H1 (cell line): ENCODE measurements around the gene SP7. TPM values are rescaled to one million over a fixed set of nuclear protein-coding genes. Genes with fewer than 3 reads are reported as not detected.

ENCODE experiments used
- CTCF ChIA-PET: fragments of 300-600 bp; sonication (Branson Sonifier 250); formaldehyde crosslinking; loops from one replicate; lab custom pipeline; 2021; ENCODE audit not compliant: partially characterized antibody; lab: Charles Lee
- POLR2A ChIA-PET: fragments of 300-600 bp; sonication (Branson Sonifier 250); formaldehyde crosslinking; loops from one replicate; lab custom pipeline; 2021; ENCODE audit warnings: inconsistent platforms; ENCODE audit not compliant: partially characterized antibody; lab: Charles Lee
- DNase-seq, 2 experiments: peaks; one replicate each; pipeline versions ENCODE4 v3.0.0 to v3.0.0-alpha.2; 2010 to 2022; ENCODE audit warnings: low spot score in 2 of 2, low read depth in 1 of 2, mixed read lengths in 1 of 2
- FAIRE-seq: peaks from 2 replicates; lab custom pipeline; 2011; peaks lifted over from hg19 to GRCh38; lab: Jason Lieb, UNC
- H2AFZ ChIP-seq: 2 replicates; pipeline ENCODE4 v1.8.1; 2012; ENCODE audit warnings: low read length, inconsistent platforms
- H2AK5ac ChIP-seq: 2 replicates; pipeline ENCODE4 v1.6.1; 2013; ENCODE audit warnings: low read depth, low read length
- H2BK120ac ChIP-seq: replicated peaks from 2 replicates; pipeline ENCODE3; 2013; ENCODE audit warnings: low read depth, low read length, inconsistent platforms
- H2BK12ac ChIP-seq: 2 replicates; pipeline ENCODE4 v1.6.1; 2013; ENCODE audit warnings: low read depth, low read length
- H2BK15ac ChIP-seq: 2 replicates; pipeline ENCODE4 v1.6.1; 2013; ENCODE audit warnings: low read length
- H2BK20ac ChIP-seq: 2 replicates; pipeline ENCODE4 v1.6.1; 2013; ENCODE audit warnings: low read length
- H2BK5ac ChIP-seq: 2 replicates; pipeline ENCODE4 v1.6.1; 2013; ENCODE audit warnings: low read depth, low read length
- H3K14ac ChIP-seq: 2 replicates; pipeline ENCODE4 v1.6.1; 2013; ENCODE audit warnings: inconsistent platforms; ENCODE audit not compliant: insufficient read length
- H3K18ac ChIP-seq: 2 replicates; pipeline ENCODE4 v1.6.1; 2013; ENCODE audit warnings: low read length; ENCODE audit errors: extremely low read depth
- H3K23ac ChIP-seq: 2 replicates; pipeline ENCODE4 v1.6.1; 2013; ENCODE audit warnings: inconsistent platforms; ENCODE audit not compliant: insufficient read length
- H3K23me2 ChIP-seq: 2 replicates; pipeline ENCODE4 v1.6.1; 2013; ENCODE audit warnings: low read depth, low read length
- H3K27ac ChIP-seq: 2 replicates; pipeline ENCODE4 v1.6.1; 2011; ENCODE audit warnings: low read depth, low read length, inconsistent platforms
- H3K27me3 ChIP-seq, 4 experiments: replicated peaks in 1 of 4; 1 replicate in 1 of 4; 2 replicates in 3 of 4; pipeline versions ENCODE4 v1.6.1 to v1.8.1; 2011 to 2013; ENCODE audit warnings: low read length in 3 of 4, mild to moderate bottlenecking in 3 of 4, inconsistent platforms in 2 of 4, mixed read lengths in 2 of 4, moderate library complexity in 1 of 4; ENCODE audit not compliant: control insufficient read depth in 3 of 4, insufficient read depth in 3 of 4; ENCODE audit errors: extremely low read depth in 1 of 4
- H3K36me3 ChIP-seq, 4 experiments: 2 replicates each; pipeline versions ENCODE4 v1.6.1 to v1.8.1; 2011 to 2013; ENCODE audit warnings: mild to moderate bottlenecking in 4 of 4, low read length in 3 of 4, moderate library complexity in 2 of 4, control low read depth in 1 of 4, inconsistent platforms in 1 of 4; ENCODE audit not compliant: insufficient read depth in 4 of 4, control insufficient read depth in 2 of 4
- H3K4ac ChIP-seq: replicated peaks from 2 replicates; pipeline ENCODE3; 2013; ENCODE audit warnings: low read length, low read depth, mixed read lengths, inconsistent platforms; ENCODE audit not compliant: insufficient read length
- H3K4me1 ChIP-seq, 4 experiments: replicated peaks in 1 of 4; 1 replicate in 1 of 4; 2 replicates in 3 of 4; pipeline versions ENCODE4 v1.6.1 to v1.8.1; 2011 to 2013; ENCODE audit warnings: low read length in 3 of 4, inconsistent platforms in 2 of 4, mixed read lengths in 1 of 4; ENCODE audit not compliant: insufficient read depth in 4 of 4, control insufficient read depth in 3 of 4
- H3K4me2 ChIP-seq, 2 experiments: 2 replicates each; pipeline versions ENCODE4 v1.6.1 to v1.8.1; 2011 to 2013; ENCODE audit warnings: low read depth in 2 of 2, low read length in 2 of 2, control low read depth in 1 of 2, inconsistent platforms in 1 of 2, mild to moderate bottlenecking in 1 of 2; ENCODE audit not compliant: insufficient read depth in 1 of 2
- H3K4me3 ChIP-seq, 4 experiments: fragments of 200-600, 300-600 bp in 1 of 4; sonication (generic), shearing (Covaris generic), sonication (Bioruptor Twin) in 1 of 4; 2 replicates each; pipeline versions ENCODE4 v1.5.1 to v1.8.1; 2011 to 2016; ENCODE audit warnings: low read length in 4 of 4, low read depth in 3 of 4, control low read depth in 2 of 4, inconsistent platforms in 2 of 4, mild to moderate bottlenecking in 2 of 4, mixed read lengths in 1 of 4, moderate library complexity in 1 of 4; ENCODE audit not compliant: insufficient read depth in 2 of 4; ENCODE audit errors: extremely low read depth in 1 of 4
- H3K56ac ChIP-seq: replicated peaks from 2 replicates; pipeline ENCODE3; 2013; ENCODE audit warnings: low read depth, mild to moderate bottlenecking, mixed read lengths, low read length, inconsistent platforms; ENCODE audit not compliant: insufficient read length
- H3K79me1 ChIP-seq: 2 replicates; pipeline ENCODE4 v1.6.1; 2013; ENCODE audit warnings: low read depth, low read length, control low read depth
- H3K79me2 ChIP-seq, 2 experiments: 2 replicates each; pipeline versions ENCODE4 v1.6.1 to v1.8.1; 2012 to 2013; ENCODE audit warnings: low read length in 2 of 2, mild to moderate bottlenecking in 2 of 2, inconsistent platforms in 1 of 2; ENCODE audit not compliant: insufficient read depth in 2 of 2, control insufficient read depth in 1 of 2
- H3K9ac ChIP-seq, 4 experiments: replicated peaks in 1 of 4; 1 replicate in 1 of 4; 2 replicates in 3 of 4; pipeline versions ENCODE4 v1.6.1 to v1.8.1; 2011 to 2013; ENCODE audit warnings: low read depth in 3 of 4, low read length in 3 of 4, control low read depth in 2 of 4, mild to moderate bottlenecking in 2 of 4, moderate library complexity in 2 of 4, inconsistent platforms in 1 of 4; ENCODE audit errors: extremely low read depth in 1 of 4
- H3K9me3 ChIP-seq, 2 experiments: 2 replicates each; pipeline versions ENCODE4 v1.6.1 to v1.8.1; 2012 to 2013; ENCODE audit warnings: mild to moderate bottlenecking in 2 of 2, moderate library complexity in 2 of 2, control low read depth in 1 of 2, inconsistent platforms in 1 of 2, low read depth in 1 of 2, low read length in 1 of 2, mixed read lengths in 1 of 2; ENCODE audit not compliant: insufficient read depth in 2 of 2
- H4K20me1 ChIP-seq, 2 experiments: replicated peaks in 1 of 2; 2 replicates each; pipeline versions ENCODE3 to v1.8.1; 2011 to 2013; ENCODE audit warnings: inconsistent platforms in 2 of 2, low read length in 2 of 2, mild to moderate bottlenecking in 1 of 2; ENCODE audit not compliant: insufficient read depth in 2 of 2, control insufficient read depth in 1 of 2
- H4K5ac ChIP-seq: 2 replicates; pipeline ENCODE4 v1.6.1; 2013; ENCODE audit warnings: low read length, low read depth, mixed read lengths, inconsistent platforms; ENCODE audit not compliant: insufficient read length
- H4K8ac ChIP-seq: 2 replicates; pipeline ENCODE4 v1.8.0; 2013; ENCODE audit warnings: mild to moderate bottlenecking, moderate library complexity, low read length, inconsistent platforms; ENCODE audit not compliant: insufficient read depth; ENCODE audit errors: extremely low read depth
- H4K91ac ChIP-seq: replicated peaks from 2 replicates; pipeline ENCODE3; 2013; ENCODE audit warnings: low read length, mixed read lengths, inconsistent platforms; ENCODE audit not compliant: insufficient read length
- EP300 ChIP-seq, 2 experiments: IDR thresholded peaks; 1 replicate in 1 of 2; 2 replicates in 1 of 2; pipeline ENCODE4 v1.6.1; 2011 to 2012; ENCODE audit warnings: low read depth in 2 of 2, low read length in 2 of 2, mild to moderate bottlenecking in 2 of 2, borderline replicate concordance in 1 of 2, inconsistent platforms in 1 of 2, moderate library complexity in 1 of 2
- JUND ChIP-seq: IDR thresholded peaks from 2 replicates; pipeline ENCODE4 v1.6.1; 2011; ENCODE audit warnings: mild to moderate bottlenecking, improper control_type of control experiment, low read length
- MAFK ChIP-seq: IDR thresholded peaks from 2 replicates; pipeline ENCODE4 v1.6.1; 2012; ENCODE audit warnings: low read depth, mild to moderate bottlenecking, improper control_type of control experiment, low read length
- NANOG ChIP-seq: IDR thresholded peaks from 2 replicates; pipeline ENCODE4 v1.6.1; 2011; ENCODE audit warnings: low read length, low read depth, mild to moderate bottlenecking, inconsistent platforms; ENCODE audit not compliant: insufficient read depth, poor library complexity, severe bottlenecking
- TAF7 ChIP-seq: optimal IDR thresholded peaks from 2 replicates; pipeline ENCODE3; 2011; ENCODE audit warnings: low read depth, mild to moderate bottlenecking, inconsistent platforms, low read length, moderate library complexity, borderline replicate concordance
- YY1 ChIP-seq: IDR thresholded peaks from 2 replicates; pipeline ENCODE4 v1.6.1; 2011; ENCODE audit warnings: low read depth, mild to moderate bottlenecking, low read length
- WGBS, 2 experiments: shearing (Covaris generic) in 1 of 2; methylation state at CpG; one replicate each; pipeline versions ENCODE4 v1.1.6 to v1.1.7; 2013 to 2015; ENCODE audit warnings: low lambda C conversion rate in 2 of 2, mixed read lengths in 2 of 2, inconsistent platforms in 1 of 2, low coverage in 1 of 2, missing lambda C conversion rate in 1 of 2; ENCODE audit not compliant: insufficient replicate concordance in 2 of 2, insufficient coverage in 1 of 2, insufficient read length in 1 of 2; ENCODE audit errors: extremely low coverage in 1 of 2, missing lambda C conversion rate in 1 of 2; 5-methylcytosine and 5-hydroxymethylcytosine counted together
- polyA plus RNA-seq, 7 experiments: library from polyadenylated mRNA; depleted of rRNA in 3 of 7; stranded (reverse) in 5 of 7; unstranded in 2 of 7; fragments of >200 nt in 5 of 7; fragments of 200-250 nt in 2 of 7; gene quantifications; 1 replicate in 5 of 7; 2 replicates in 1 of 7; 4 replicates in 1 of 7; pipeline versions ENCODE4 v1.2.1 to v1.2.3, GENCODE V29; 2011 to 2013; ENCODE audit warnings: missing spikeins in 2 of 7, mixed read lengths in 2 of 7
- total RNA-seq: library from RNA; stranded (reverse); fragmentation: NEBNext Ultra II Directional; extraction: Animal tissue kit (Norgen Biotek cat#: 25700); gene quantifications from 2 replicates; pipeline ENCODE4 v1.2.1, GENCODE V29; 2021
- TF ChIP-seq, protein P1 (sequence below), 3 experiments: IDR thresholded peaks; 1 replicate in 2 of 3; 2 replicates in 1 of 3; pipeline versions ENCODE4 v1.5.1 to v1.6.1; 2011; ENCODE audit warnings: low read length in 3 of 3, mild to moderate bottlenecking in 3 of 3, inconsistent platforms in 2 of 3, low read depth in 1 of 3, moderate library complexity in 1 of 3; ENCODE audit not compliant: insufficient read depth in 1 of 3; ENCODE audit errors: control extremely low read depth in 1 of 3
- TF ChIP-seq, protein P2 (sequence below): IDR thresholded peaks from 2 replicates; pipeline ENCODE4 v1.6.1; 2012; ENCODE audit warnings: inconsistent platforms
- TF ChIP-seq, protein P3 (sequence below): IDR thresholded peaks from 2 replicates; pipeline ENCODE4 v1.6.1; 2011; ENCODE audit warnings: low read depth, mild to moderate bottlenecking, low read length; ENCODE audit not compliant: insufficient read depth

Gene SP7
- total and polyA plus RNA-seq, 2 of the 8 experiments (the other 6 are each of a cell fraction or from before 2014, with no cell fraction given) = 0.12 to 0.13 TPM

DNA sequence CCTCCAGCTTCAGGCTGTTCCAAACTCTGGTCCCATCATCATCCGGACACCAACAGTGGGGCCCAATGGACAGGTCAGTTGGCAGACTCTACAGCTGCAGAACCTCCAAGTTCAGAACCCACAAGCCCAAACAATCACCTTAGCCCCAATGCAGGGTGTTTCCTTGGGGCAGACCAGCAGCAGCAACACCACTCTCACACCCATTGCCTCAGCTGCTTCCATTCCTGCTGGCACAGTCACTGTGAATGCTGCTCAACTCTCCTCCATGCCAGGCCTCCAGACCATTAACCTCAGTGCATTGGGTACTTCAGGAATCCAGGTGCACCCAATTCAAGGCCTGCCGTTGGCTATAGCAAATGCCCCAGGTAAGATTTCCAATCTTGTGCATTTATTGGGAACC is 47.1 kb upstream of the SP7 start:
- H2AK5ac ChIP-seq = no peak overlapping the region; the same call in 1 of the 2 replicates
- no peak overlapping the region for H3K18ac ChIP-seq
- H3K4me3 ChIP-seq = peak overlapping the region in 2 of 4 experiments; percentile 14 to 44; a peak in 2 of 8 replicates
- no peak overlapping the region for H3K14ac ChIP-seq
- 93% methylated on average over 2 of the region's 2 CpGs; no CpG with 5 or more reads in 1 of the 2 experiments for WGBS, 2 experiments
- H3K23me2 ChIP-seq = peaks cover 7% of the 10 kb centered on the region; the same call in 1 of the 2 replicates
- H2BK15ac ChIP-seq = no peak overlapping the region
- H2BK5ac ChIP-seq = peak overlapping the region; percentile 40; the same call in 1 of the 2 replicates
- no peak for DNase-seq
- peak overlapping the region in 2 of 4 experiments; percentile 20 to 36; a peak in 2 of 7 replicates for H3K9ac ChIP-seq
- ChIA-PET CTCF (interaction anchor here (0.6 to 4.8 kb wide), 14 partner anchors 11 to 104 kb away, joined by 3 to 69 read pairs (median 4); partner anchors contain the start of genes AAAS and AMHR2), POLR2A (interaction anchor here (1.0 to 2.1 kb wide), 9 partner anchors 12 to 98 kb away, joined by 3 to 10 read pairs (median 4); no protein-coding TSS in a partner anchor)
- H4K8ac ChIP-seq = no peak overlapping the region
- no peaks in the 10 kb centered on the region for H3K9me3 ChIP-seq
- no peak overlapping the region for H2BK12ac ChIP-seq
- peaks cover 6 to 26% (median 14%) of the 10 kb centered on the region in 4 experiments for H3K4me1 ChIP-seq
- H3K79me2 ChIP-seq = peaks cover 12 to 63% of the 10 kb centered on the region in 2 experiments
- H3K27me3 ChIP-seq = no peaks in the 10 kb centered on the region
- no peak overlapping the region for H2BK120ac ChIP-seq
- H3K4me2 ChIP-seq = peak overlapping the region; percentile 47 to 81; a peak in 3 of 4 replicates
- H3K36me3 ChIP-seq = peaks cover 20 to 47% (median 22%) of the 10 kb centered on the region in 4 experiments
- H4K5ac ChIP-seq = no peak overlapping the region
- no peak overlapping the region for H3K4ac ChIP-seq
- no peak overlapping the region for H3K23ac ChIP-seq
- no peak for FAIRE-seq
- H3K56ac ChIP-seq = no peak overlapping the region
- no peak overlapping the region for H2AFZ ChIP-seq
- H4K91ac ChIP-seq = no peak overlapping the region
- H4K20me1 ChIP-seq = peaks cover 2 to 13% of the 10 kb centered on the region in 2 experiments
- no peak overlapping the region for H2BK20ac ChIP-seq
- H3K27ac ChIP-seq = no peak overlapping the region
- peaks cover 12% of the 10 kb centered on the region for H3K79me1 ChIP-seq
- TF ChIP-seq, protein P1, sequence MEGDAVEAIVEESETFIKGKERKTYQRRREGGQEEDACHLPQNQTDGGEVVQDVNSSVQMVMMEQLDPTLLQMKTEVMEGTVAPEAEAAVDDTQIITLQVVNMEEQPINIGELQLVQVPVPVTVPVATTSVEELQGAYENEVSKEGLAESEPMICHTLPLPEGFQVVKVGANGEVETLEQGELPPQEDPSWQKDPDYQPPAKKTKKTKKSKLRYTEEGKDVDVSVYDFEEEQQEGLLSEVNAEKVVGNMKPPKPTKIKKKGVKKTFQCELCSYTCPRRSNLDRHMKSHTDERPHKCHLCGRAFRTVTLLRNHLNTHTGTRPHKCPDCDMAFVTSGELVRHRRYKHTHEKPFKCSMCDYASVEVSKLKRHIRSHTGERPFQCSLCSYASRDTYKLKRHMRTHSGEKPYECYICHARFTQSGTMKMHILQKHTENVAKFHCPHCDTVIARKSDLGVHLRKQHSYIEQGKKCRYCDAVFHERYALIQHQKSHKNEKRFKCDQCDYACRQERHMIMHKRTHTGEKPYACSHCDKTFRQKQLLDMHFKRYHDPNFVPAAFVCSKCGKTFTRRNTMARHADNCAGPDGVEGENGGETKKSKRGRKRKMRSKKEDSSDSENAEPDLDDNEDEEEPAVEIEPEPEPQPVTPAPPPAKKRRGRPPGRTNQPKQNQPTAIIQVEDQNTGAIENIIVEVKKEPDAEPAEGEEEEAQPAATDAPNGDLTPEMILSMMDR (IDR thresholded peaks at IDR 0.05; ENCODE audit: control extremely low read depth in 1 of 3, insufficient read depth in 1 of 3, low read depth in 1 of 3, low read length in 3 of 3) = no peak
- TF ChIP-seq JUND = no peak
- TF ChIP-seq, protein P2, sequence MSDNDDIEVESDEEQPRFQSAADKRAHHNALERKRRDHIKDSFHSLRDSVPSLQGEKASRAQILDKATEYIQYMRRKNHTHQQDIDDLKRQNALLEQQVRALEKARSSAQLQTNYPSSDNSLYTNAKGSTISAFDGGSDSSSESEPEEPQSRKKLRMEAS = no peak
- TF ChIP-seq MAFK = no peak
- no peak for TF ChIP-seq TAF7
- TF ChIP-seq, protein P3, sequence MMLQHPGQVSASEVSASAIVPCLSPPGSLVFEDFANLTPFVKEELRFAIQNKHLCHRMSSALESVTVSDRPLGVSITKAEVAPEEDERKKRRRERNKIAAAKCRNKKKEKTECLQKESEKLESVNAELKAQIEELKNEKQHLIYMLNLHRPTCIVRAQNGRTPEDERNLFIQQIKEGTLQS = no peak
- TF ChIP-seq NANOG = no peak
- TF ChIP-seq YY1 = no peak
- no peak for TF ChIP-seq EP300 (IDR thresholded peaks at IDR 0.05; ENCODE audit: borderline replicate concordance in 1 of 2, low read depth in 2 of 2, low read length in 2 of 2)
